HG03045 (cell line): ENCODE measurements around the gene PAEP.

Experiments
- ATAC-seq: cut with Tn5 transposase; IDR thresholded peaks from one replicate; pipeline ENCODE4 v1.9.1; 2021; ENCODE audit warnings: mild to moderate bottlenecking, moderate library complexity; ENCODE audit not compliant: unreplicated experiment

The PAEP gene

DNA sequence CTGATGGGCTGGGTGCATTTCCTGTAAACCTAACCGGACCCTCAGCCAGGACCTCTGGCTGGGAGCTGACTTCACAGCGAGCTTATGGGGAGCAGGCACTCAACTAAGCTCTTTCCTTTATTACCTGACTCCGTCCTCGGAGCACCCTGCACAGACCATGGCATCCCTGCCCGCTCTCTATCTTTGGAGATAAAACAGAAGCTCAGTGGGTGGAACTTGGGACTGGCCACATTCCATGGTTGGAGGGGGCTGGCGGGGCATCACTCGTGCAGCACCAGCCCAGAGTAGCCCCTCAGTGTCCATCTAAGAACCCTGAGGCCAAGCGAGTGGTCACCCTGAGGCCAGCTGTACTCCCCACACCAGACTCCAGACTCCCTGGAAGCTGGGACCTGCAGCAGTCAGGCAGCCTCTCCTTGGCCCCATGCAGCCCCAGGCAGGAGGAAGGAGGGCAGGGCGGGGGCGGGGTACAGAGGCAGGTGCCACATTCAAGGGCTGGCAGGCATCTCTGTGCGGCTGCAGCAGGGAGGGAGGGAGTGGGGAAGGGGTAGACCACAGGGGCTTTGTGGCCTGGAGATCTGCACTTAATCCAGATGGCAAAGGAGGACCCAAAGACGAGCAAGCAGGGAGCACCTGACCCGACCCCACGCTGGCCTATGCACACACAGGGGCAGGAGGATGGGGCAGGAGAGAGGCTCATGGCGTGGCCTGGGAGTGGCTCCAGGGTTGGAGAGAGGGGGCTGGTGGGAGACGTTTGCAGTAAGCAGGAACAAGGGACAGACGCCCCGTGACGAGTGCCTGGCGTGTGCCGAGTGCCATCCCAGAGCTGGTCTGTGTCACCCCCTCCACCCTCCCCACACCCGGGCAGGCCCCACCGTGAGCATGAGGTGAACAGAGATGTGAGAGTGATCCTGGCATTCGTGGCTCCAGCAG, 51.7 kb downstream of the PAEP start:
- no peak for ATAC-seq

DNA sequence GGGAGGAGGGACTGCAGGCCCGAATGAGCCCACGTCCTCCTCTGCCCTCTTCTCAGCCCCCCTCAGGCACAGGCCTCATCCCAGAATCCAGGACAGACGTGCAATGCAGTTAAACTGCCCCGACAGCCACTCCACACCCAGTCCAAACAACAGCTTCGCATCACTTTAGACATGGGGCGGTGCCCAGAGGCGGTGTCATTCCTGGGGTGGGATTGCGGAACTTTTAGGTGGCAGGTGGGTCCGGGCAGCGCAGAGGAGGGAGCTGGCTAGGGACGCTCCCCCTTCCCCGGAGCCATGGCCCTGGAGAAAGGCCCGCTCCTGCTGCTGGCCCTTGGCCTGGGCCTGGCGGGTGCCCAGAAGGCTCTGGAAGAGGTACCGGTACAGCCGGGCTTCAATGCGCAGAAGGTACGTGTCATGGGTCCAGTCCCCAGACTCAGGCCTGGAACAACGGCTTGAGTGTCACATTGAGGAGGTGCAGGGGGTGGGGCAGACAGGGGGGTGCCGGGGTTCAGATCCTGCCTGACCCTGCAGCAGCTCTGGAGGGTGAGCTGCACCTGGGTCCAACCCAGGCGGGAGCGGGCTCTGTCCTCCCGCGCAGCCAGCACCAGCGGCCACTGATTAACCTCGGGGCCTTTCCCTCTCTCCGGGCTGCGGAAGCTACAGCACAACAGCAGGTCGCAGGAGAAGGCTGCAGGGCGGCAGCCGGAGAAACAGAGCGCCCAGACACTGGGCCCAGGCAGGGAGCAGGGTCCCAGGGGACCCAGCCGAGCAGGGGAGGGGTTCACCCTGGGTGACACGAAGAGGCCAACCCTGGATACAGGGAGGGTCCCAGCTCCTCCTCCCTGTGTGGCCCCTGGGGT, 52.6 kb downstream of the PAEP start:
- no peak for ATAC-seq

DNA sequence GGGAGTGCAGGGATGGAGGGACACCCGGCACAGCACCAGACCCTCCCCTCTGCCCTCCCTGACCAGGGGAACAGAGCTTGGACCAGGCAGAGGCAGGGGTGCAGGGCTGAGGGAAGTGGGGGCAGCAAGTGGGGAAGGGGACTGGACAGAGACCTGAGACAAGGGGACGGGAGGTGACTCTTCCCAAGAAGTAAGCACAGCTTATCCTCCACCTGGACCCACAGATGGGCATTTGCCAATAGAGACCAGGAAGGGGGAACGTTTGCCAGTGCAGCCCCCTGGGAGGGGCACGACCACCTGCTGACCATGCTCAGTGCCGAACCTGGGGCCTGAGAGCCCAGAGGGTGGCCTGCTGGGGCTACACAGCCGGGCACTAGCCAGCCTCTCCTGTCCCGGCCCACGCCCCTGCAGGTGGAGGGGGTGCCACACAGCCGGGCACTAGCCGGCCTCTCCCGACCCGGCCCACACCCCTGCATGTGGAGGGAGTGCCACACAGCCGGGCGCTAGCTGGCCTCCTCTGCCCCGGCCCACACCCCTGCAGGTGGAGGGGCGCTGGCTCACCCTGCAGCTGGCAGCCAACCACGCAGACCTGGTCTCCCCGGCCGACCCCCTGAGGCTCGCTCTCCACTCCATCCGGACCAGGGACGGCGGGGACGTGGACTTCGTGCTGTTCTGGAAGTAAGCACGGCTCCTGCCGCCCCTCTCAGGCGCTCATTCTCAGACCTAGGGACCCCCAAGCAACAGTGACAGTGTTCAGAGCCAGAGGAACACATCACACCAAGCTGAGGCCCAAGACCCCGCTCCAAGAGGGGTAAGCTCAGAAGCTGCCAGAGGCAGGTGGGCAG, 53.5 kb downstream of the PAEP start:
- ATAC-seq = no peak

DNA sequence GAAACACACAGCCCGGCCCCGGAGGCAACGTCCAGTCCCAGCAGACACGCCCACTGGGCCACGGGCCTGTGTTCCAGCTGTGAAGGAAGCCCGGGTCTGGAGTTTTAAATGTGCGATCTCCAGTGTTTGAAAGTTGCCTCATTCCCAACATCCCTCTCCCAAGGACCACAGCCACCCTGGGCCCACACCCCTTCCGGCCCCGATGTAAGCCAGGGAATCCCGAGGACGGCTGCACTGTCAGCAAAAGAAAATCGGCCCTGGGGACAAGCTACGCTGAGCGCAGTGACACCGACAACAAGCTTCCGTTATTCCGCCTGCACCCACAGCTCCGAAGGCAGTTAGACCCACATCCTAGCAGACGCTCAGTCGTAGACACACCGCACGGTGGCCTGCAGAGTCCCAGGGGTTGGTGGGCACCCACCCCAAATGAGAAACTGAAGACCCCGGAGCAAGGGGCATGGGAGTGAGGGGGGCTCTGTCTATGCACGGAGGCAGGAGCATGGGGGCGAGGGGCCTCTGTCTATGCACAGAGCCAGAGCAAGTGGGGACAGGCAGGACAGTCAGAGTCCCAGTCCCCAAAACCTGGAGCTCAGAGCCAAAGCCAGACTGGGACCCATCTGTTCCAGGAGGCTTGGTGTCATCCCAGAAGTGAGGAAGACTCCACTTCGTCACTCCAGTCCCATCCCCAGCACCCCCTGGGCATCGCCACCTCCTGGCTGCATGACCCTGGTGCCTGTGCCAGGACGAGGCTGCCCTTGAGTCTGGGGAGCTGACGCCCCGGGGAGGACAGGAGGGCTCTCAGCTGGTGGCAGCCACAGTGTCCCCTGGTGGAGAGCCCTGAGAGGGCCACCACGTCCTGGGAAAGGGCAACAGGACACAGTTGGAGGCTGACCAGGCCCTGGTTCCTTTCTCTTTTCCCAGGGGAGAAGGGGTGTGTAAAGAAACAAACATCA, 54.4 kb downstream of the PAEP start:
- no peak for ATAC-seq
